ENCODE data around the gene RGS16.

RGS16 gene

DNA sequence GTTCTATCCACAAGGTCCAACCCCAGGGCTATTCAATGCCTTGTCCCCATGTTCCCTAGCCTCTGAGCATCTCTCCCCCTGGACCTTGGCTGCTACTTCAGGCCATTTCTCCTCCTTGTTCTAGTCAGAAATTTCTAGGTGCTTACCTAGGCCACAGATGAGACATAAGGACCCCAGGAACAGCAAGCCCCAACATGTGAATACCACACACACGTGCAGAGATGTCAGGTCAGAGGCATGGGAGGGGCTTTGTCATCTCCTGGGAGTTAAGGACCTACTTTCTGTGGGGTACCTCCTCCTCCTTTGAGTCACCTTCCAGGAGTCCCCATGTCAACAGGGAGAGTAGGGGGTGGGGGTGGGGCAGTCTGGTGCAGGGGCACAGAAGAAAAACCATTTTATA is 7.1 kb upstream of the RGS16 start:
- no peaks in the 10 kb centered on the region for H3K36me3 ChIP-seq (ENCODE audit: control insufficient read depth in 2 of 2, insufficient read depth in 1 of 2, low read length in 2 of 2)
- TF ChIP-seq GLIS2 (tag by site-specific recombination; IDR thresholded peaks at IDR 0.05) (no peak), ZNF202 (tag by site-specific recombination; IDR thresholded peaks at IDR 0.05; ENCODE audit: borderline replicate concordance) (no peak), ZNF223 (tag by site-specific recombination; IDR thresholded peaks at IDR 0.05) (no peak), OSR2 (tag by site-specific recombination; IDR thresholded peaks at IDR 0.05) (no peak), RBAK (tag by site-specific recombination; IDR thresholded peaks at IDR 0.05) (no peak), ZNF10 (tag by site-specific recombination; IDR thresholded peaks at IDR 0.05) (no peak), ZNF629 (tag by site-specific recombination; IDR thresholded peaks at IDR 0.05) (no peak), ZNF791 (tag by site-specific recombination; IDR thresholded peaks at IDR 0.05) (no peak)
- TF ChIP-seq, protein P1, sequence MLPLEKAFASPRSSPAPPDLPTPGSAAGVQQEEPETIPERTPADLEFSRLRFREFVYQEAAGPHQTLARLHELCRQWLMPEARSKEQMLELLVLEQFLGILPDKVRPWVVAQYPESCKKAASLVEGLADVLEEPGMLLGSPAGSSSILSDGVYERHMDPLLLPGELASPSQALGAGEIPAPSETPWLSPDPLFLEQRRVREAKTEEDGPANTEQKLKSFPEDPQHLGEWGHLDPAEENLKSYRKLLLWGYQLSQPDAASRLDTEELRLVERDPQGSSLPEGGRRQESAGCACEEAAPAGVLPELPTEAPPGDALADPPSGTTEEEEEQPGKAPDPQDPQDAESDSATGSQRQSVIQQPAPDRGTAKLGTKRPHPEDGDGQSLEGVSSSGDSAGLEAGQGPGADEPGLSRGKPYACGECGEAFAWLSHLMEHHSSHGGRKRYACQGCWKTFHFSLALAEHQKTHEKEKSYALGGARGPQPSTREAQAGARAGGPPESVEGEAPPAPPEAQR (tag by site-specific recombination; IDR thresholded peaks at IDR 0.05), result no peak
- H3K4me1 ChIP-seq (ENCODE audit: control insufficient read depth, insufficient read depth, low read length), result peaks cover 19% of the 10 kb centered on the region
- H3K4me3 ChIP-seq (ENCODE audit: low read depth, low read length), result no peak overlapping the region
- ChIA-PET POLR2A (no interaction called here), CTCF (interaction anchor here (0.8 to 2.2 kb wide), 4 partner anchors 10 to 173 kb away, joined by 4 to 9 read pairs (median 7); no protein-coding TSS in a partner anchor)
- H3K27ac ChIP-seq (ENCODE audit: extremely low read depth, low read depth, low read length), result no peak overlapping the region
- no peaks in the 10 kb centered on the region for H3K9me3 ChIP-seq (ENCODE audit: control insufficient read depth, insufficient read depth, low read depth, low read length)

DNA sequence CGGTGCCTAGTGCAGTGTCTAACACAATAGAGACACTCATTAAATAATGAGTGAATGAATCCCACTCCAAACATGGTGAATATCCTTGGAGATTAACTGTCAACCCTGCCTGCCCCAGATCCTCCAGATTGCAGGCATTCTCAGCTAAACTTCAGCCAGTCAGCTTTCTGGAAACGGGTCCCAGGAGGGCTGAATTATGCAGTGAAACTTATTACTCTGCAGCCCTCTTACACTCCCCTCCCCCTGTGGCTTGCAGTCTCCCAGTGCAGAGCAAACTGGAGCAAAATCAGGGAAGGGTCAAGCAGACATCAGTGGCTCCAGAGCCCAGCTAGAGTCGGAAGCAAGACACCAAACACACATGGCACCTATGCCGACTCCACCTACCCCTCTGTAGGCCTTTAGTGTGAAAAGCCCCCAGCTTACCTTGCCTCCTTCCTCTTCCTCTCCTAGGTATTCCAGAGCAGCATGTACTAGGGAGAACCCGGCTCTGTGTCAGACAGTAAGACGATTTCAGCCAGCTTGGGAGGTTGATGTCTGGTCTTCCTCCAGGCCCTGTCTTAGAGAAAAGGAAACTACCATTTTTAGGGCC is 6.5 kb upstream of the RGS16 start:
- Histone ChIP-seq H3K9me3 (ENCODE audit: control insufficient read depth, insufficient read depth, low read depth, low read length) (no peaks in the 10 kb centered on the region), H3K4me1 (ENCODE audit: control insufficient read depth, insufficient read depth, low read length) (peaks cover 15% of the 10 kb centered on the region), H3K36me3 (ENCODE audit: control insufficient read depth in 2 of 2, insufficient read depth in 1 of 2, low read length in 2 of 2) (no peaks in the 10 kb centered on the region), H3K4me3 (ENCODE audit: low read depth, low read length) (no peak overlapping the region), H3K27ac (ENCODE audit: extremely low read depth, low read depth, low read length) (no peak overlapping the region)
- POLR2A ChIA-PET, result no interaction called here
- CTCF ChIA-PET, result interaction anchor here (0.6 kb wide), 1 partner anchor 763 kb away, joined by 3 read pairs; no protein-coding TSS in a partner anchor
- TF ChIP-seq ZNF114 (tag by site-specific recombination; IDR thresholded peaks at IDR 0.05), result no peak
- 0 out of 2 replicates have a peak, but pooled peaks have one; percentile 50 for TF ChIP-seq ZBTB8A (tag by site-specific recombination; IDR thresholded peaks at IDR 0.05)
- TF ChIP-seq ZNF514 (tag by site-specific recombination; IDR thresholded peaks at IDR 0.05), result no peak
- TF ChIP-seq, protein P2, sequence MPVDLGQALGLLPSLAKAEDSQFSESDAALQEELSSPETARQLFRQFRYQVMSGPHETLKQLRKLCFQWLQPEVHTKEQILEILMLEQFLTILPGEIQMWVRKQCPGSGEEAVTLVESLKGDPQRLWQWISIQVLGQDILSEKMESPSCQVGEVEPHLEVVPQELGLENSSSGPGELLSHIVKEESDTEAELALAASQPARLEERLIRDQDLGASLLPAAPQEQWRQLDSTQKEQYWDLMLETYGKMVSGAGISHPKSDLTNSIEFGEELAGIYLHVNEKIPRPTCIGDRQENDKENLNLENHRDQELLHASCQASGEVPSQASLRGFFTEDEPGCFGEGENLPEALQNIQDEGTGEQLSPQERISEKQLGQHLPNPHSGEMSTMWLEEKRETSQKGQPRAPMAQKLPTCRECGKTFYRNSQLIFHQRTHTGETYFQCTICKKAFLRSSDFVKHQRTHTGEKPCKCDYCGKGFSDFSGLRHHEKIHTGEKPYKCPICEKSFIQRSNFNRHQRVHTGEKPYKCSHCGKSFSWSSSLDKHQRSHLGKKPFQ (tag by site-specific recombination; IDR thresholded peaks at IDR 0.05), result no peak
- TF ChIP-seq ZNF530 (tag by site-specific recombination; IDR thresholded peaks at IDR 0.05; ENCODE audit: low read depth), result no peak
- TF ChIP-seq RBAK (tag by site-specific recombination; IDR thresholded peaks at IDR 0.05), result no peak
- TF ChIP-seq, protein P3, sequence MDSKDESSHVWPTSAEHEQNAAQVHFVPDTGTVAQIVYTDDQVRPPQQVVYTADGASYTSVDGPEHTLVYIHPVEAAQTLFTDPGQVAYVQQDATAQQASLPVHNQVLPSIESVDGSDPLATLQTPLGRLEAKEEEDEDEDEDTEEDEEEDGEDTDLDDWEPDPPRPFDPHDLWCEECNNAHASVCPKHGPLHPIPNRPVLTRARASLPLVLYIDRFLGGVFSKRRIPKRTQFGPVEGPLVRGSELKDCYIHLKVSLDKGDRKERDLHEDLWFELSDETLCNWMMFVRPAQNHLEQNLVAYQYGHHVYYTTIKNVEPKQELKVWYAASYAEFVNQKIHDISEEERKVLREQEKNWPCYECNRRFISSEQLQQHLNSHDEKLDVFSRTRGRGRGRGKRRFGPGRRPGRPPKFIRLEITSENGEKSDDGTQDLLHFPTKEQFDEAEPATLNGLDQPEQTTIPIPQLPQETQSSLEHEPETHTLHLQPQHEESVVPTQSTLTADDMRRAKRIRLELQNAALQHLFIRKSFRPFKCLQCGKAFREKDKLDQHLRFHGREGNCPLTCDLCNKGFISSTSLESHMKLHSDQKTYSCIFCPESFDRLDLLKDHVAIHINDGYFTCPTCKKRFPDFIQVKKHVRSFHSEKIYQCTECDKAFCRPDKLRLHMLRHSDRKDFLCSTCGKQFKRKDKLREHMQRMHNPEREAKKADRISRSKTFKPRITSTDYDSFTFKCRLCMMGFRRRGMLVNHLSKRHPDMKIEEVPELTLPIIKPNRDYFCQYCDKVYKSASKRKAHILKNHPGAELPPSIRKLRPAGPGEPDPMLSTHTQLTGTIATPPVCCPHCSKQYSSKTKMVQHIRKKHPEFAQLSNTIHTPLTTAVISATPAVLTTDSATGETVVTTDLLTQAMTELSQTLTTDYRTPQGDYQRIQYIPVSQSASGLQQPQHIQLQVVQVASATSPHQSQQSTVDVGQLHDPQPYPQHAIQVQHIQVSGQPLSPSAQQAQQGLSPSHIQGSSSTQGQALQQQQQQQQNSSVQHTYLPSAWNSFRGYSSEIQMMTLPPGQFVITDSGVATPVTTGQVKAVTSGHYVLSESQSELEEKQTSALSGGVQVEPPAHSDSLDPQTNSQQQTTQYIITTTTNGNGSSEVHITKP (tag by site-specific recombination; IDR thresholded peaks at IDR 0.05), result peak; percentile 75
- no peak for TF ChIP-seq ZNF112 (tag by site-specific recombination; IDR thresholded peaks at IDR 0.05)
- no peak for TF ChIP-seq YY2 (tag by site-specific recombination; IDR thresholded peaks at IDR 0.05)
- no peak for TF ChIP-seq ZNF335 (tag by site-specific recombination; conservative IDR thresholded peaks at IDR 0.05)
- TF ChIP-seq ZBTB20 (tag by site-specific recombination; IDR thresholded peaks at IDR 0.05), result peak; percentile 61
- TF ChIP-seq, protein P4, sequence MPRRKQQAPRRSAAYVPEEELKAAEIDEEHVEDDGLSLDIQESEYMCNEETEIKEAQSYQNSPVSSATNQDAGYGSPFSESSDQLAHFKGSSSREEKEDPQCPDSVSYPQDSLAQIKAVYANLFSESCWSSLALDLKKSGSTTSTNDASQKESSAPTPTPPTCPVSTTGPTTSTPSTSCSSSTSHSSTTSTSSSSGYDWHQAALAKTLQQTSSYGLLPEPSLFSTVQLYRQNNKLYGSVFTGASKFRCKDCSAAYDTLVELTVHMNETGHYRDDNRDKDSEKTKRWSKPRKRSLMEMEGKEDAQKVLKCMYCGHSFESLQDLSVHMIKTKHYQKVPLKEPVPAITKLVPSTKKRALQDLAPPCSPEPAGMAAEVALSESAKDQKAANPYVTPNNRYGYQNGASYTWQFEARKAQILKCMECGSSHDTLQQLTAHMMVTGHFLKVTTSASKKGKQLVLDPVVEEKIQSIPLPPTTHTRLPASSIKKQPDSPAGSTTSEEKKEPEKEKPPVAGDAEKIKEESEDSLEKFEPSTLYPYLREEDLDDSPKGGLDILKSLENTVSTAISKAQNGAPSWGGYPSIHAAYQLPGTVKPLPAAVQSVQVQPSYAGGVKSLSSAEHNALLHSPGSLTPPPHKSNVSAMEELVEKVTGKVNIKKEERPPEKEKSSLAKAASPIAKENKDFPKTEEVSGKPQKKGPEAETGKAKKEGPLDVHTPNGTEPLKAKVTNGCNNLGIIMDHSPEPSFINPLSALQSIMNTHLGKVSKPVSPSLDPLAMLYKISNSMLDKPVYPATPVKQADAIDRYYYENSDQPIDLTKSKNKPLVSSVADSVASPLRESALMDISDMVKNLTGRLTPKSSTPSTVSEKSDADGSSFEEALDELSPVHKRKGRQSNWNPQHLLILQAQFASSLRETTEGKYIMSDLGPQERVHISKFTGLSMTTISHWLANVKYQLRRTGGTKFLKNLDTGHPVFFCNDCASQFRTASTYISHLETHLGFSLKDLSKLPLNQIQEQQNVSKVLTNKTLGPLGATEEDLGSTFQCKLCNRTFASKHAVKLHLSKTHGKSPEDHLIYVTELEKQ (tag by site-specific recombination; IDR thresholded peaks at IDR 0.05; ENCODE audit: borderline replicate concordance), result no peak
- no peak for TF ChIP-seq ZNF48 (tag by site-specific recombination; IDR thresholded peaks at IDR 0.05)
- TF ChIP-seq, protein P5, sequence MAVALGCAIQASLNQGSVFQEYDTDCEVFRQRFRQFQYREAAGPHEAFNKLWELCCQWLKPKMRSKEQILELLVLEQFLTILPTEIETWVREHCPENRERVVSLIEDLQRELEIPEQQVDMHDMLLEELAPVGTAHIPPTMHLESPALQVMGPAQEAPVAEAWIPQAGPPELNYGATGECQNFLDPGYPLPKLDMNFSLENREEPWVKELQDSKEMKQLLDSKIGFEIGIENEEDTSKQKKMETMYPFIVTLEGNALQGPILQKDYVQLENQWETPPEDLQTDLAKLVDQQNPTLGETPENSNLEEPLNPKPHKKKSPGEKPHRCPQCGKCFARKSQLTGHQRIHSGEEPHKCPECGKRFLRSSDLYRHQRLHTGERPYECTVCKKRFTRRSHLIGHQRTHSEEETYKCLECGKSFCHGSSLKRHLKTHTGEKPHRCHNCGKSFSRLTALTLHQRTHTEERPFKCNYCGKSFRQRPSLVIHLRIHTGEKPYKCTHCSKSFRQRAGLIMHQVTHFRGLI (tag by site-specific recombination; IDR thresholded peaks at IDR 0.05), result no peak
- no peak for TF ChIP-seq ZNF785 (tag by site-specific recombination; IDR thresholded peaks at IDR 0.05)
- TF ChIP-seq TCF7L2 (IDR thresholded peaks at IDR 0.05; ENCODE audit: borderline replicate concordance, low read depth, low read length), result no peak
- TF ChIP-seq ZNF629 (tag by site-specific recombination; IDR thresholded peaks at IDR 0.05), result no peak

Data from HEK293 (cell line).